ENCODE results near the gene INPP4B.

Gene INPP4B

DNA sequence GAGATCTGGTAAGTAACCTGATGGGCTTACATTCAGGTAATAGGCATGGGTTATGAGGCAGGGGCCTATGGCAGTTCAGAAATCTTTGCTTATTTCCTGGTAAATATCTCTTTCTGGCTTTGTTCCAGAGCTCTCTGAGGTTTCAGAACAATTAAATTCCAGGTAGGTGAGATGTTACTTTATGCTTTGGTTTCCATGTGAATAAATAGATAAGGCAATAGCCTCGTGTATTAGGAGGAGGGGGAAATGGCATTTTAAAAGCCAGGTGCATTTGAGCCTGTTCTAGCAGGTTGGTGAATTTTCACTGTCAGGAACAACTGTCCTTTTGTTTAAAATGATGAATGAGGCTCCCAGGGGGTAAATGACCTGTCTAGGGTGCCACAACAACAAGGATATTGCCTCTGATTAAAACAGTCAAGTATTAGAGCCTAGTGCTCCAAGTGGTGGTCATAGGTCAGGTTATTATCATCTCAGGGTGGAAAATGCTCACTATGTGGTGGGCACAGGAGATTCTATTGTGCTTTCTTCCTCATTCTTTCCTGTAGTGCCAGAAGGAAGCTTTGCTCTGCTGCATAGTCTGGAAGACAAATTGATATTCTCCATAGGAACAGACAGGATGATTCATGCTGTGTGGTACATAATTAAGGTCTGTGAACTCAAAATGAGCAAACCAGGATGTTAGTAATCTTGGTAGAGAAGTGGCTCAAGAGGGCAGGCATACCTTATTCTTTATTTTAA is 296.2 kb downstream of the INPP4B start:
- TF ChIP-seq, protein P1, sequence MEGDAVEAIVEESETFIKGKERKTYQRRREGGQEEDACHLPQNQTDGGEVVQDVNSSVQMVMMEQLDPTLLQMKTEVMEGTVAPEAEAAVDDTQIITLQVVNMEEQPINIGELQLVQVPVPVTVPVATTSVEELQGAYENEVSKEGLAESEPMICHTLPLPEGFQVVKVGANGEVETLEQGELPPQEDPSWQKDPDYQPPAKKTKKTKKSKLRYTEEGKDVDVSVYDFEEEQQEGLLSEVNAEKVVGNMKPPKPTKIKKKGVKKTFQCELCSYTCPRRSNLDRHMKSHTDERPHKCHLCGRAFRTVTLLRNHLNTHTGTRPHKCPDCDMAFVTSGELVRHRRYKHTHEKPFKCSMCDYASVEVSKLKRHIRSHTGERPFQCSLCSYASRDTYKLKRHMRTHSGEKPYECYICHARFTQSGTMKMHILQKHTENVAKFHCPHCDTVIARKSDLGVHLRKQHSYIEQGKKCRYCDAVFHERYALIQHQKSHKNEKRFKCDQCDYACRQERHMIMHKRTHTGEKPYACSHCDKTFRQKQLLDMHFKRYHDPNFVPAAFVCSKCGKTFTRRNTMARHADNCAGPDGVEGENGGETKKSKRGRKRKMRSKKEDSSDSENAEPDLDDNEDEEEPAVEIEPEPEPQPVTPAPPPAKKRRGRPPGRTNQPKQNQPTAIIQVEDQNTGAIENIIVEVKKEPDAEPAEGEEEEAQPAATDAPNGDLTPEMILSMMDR (IDR thresholded peaks at IDR 0.05; ENCODE audit: borderline replicate concordance, control extremely low read depth, extremely low read depth, insufficient read depth, missing control alignments) = no peak
- in situ Hi-C loops (cut with MboI; ENCODE audit: low sequenced_read_pairs, unreplicated experiment) = no loop called here
- DNase-seq (ENCODE audit: low spot score) = no peak

DNA sequence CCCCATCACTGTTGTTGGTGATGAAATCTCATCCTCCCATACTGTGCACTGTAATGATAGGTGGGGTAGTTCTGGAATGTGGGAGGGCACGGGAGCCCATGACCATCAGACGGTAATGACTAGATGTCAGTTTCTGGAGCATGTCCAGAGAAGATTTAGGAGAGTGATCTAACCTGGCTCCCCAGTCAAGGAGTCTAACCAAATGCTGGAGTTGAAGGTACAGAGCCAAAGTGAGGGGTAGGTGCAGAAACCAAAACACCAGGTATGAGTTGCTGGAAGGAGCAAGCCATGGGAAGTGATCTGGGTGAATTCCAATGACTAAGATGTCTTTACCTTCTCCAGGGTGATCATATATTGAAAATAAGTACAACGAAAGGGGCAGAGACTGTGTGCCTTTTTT is 296.9 kb downstream of the INPP4B start:
- in situ Hi-C loops (cut with MboI; ENCODE audit: low sequenced_read_pairs, unreplicated experiment) = no loop called here
- TF ChIP-seq, protein P1 (IDR thresholded peaks at IDR 0.05; ENCODE audit: borderline replicate concordance, control extremely low read depth, extremely low read depth, insufficient read depth, missing control alignments) = no peak
- DNase-seq (ENCODE audit: low spot score) = no peak

DNA sequence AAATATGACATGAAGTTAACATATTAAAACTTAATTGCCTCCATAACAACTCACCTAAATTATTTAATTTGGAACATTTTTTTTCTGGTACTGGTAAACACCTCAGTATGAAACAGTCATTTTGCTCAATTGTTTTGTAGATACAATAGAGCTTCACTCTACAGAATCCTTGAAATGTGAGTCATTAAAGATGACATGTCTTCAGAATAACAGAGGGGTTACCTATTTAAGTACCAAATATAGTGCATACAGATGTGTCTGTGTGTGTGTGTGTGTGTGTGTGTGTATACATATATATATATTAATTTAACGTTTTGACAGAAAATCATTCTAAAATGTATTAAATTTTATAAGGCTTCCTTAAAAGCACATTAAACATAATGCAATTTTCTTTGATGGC is 297.6 kb downstream of the INPP4B start:
- in situ Hi-C loops (cut with MboI; ENCODE audit: low sequenced_read_pairs, unreplicated experiment) = no loop called here
- TF ChIP-seq, protein P1 (IDR thresholded peaks at IDR 0.05; ENCODE audit: borderline replicate concordance, control extremely low read depth, extremely low read depth, insufficient read depth, missing control alignments) = no peak
- no peak for DNase-seq (ENCODE audit: low spot score)

DNA sequence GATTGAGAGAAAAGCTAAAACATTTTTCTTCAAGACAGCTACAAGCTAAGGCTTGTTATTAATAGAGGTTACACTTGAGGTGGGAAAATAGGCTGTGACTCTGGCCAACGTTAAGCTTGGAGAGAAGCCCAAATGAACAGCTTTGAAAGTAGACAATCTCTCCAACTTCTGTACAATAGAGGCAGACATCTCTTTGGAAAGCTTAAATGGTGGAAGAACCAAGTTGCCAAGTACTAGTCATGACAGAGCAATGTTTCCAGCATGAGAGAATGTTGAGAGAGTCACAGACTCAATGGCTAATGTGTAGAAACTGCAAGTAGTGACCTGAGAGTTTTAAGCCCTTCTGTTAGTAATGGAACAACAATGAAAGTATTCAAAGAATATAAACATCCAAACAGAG is 298.1 kb downstream of the INPP4B start:
- TF ChIP-seq, protein P1 (IDR thresholded peaks at IDR 0.05; ENCODE audit: borderline replicate concordance, control extremely low read depth, extremely low read depth, insufficient read depth, missing control alignments) = no peak
- DNase-seq (ENCODE audit: low spot score) = no peak
- in situ Hi-C loops (cut with MboI; ENCODE audit: low sequenced_read_pairs, unreplicated experiment) = no loop called here

DNA sequence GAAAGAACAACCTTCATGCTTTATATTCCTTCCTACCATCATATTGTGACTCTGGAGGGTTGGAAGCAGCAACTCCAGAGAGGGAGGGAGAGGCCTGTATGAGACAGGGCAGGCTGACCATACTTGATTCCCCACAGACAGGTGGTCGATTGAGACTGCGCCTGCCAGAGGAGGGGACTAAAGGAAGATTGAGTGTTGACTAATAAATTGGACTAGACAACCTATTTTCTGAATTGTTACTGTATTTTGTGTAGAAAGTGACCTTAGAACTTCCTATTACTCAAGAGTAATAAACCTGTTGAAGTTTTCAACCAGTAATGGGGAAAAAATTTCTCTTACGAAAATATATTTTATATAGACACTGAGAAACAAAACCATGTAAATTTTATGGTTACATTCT is 301.5 kb downstream of the INPP4B start:
- no peak for DNase-seq (ENCODE audit: low spot score)
- in situ Hi-C loops (cut with MboI; ENCODE audit: low sequenced_read_pairs, unreplicated experiment) = no loop called here

DNA sequence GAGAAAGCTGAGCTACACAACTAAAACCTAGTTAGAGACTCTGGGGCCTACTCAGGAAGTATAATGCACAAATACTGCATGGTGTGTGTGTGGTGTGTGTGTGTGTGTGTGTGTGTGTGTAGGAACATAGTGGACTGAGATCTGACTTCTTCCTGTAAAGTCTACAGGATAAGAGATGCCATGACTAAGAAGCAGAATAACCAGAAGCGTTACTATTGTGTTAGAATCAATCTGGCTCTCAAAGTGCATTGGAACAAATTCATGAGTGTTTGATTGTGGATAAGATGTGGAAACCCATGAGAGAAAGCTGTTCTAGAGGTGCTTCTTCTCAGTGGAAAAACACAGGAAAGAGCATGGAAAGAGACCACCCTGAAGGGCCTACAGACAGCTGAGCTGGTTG is 302.1 kb downstream of the INPP4B start:
- in situ Hi-C loops (cut with MboI; ENCODE audit: low sequenced_read_pairs, unreplicated experiment) = no loop called here
- TF ChIP-seq, protein P1 (IDR thresholded peaks at IDR 0.05; ENCODE audit: borderline replicate concordance, control extremely low read depth, extremely low read depth, insufficient read depth, missing control alignments) = no peak
- DNase-seq (ENCODE audit: low spot score) = no peak

More for the DNA sequence above, 301.5 kb downstream of the INPP4B start:
- TF ChIP-seq, protein P1 (IDR thresholded peaks at IDR 0.05; ENCODE audit: borderline replicate concordance, control extremely low read depth, extremely low read depth, insufficient read depth, missing control alignments) = no peak
